Smooth muscle cell of the brain vasculature (primary cell): Measurements from ENCODE around the gene CLEC16A.

ENCODE experiments used
- DNase-seq: peaks from one replicate; pipeline ENCODE4 v3.0.0-alpha.2; 2012; ENCODE audit warnings: low read depth, low spot score

The CLEC16A gene

DNA sequence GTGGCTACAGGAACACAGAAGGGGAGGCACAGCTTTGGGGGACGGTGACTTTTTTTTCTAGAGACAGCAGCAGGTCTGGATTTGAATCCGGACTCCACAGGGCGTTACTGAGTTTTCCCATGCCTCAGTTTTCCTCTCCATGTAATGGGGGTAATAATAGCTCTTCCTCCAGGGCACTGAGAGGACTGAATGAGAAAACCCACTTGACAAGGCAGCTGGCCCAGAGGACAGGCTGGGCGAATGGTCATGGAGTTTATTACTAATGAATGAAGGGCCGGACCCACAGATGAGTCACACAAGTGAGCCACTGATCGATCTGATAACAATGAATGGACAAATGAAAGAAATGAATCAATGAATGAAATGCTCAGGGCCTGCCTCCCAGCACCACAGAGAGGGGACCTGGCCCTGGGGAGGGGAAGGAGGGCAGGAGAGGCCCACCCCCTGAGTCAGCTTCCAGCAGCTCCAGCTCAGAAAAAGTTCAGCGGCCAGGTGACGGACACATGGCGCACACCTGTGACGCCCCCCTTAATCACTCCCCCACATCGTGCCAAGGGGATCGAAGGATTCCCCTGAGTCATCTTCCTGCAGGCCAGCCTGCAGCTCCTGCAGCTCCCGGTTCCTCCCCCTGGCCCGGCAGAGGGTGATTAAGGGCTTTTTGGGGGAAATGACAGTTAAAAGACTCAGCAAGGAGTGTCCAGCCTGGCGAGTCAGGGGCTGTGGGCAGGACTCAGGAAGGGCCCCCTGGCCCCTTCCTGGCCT lies 257.3 kb downstream of the CLEC16A start:
- no peak for DNase-seq

DNA sequence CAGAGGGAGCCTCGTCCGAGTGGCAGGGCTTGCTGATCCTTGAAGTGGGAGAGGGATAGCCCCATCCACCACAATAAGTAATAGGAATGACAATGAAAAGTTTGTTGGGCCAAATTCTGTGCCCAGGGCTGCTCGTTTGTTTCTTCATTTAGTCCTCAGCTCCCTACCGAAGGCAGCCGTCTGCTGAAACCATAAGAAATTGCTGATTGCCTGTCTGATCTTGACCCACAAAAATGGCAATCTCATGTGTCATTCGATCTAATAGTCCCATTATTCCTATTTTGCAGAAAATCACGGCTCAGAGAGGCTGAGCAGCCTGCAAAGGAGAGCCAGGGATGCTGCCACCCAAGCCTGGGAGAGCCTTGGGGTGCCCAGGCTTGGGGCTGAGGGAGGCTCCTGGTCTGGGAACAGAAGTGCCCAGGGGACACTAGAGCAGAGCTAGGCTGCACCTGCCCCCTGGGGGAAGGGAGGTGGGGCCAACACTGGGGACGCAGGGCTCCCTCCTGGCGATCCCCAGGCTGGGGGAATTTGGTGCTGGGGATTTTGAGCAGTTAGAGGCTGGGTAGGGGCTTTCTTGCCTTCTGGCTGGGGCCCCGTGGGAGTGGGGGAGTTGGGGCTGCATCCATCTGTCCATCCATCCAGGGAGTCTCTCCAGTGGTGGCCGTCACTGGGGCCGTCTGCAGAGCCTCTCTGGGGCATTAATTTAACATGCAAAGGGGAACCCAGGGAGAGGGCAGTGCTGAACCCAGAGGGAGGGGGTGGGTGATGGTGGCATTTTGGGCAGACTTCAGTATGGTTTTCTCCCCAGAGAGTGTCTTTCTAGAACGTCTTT lies 258.1 kb downstream of the CLEC16A start:
- DNase-seq, result no peak

DNA sequence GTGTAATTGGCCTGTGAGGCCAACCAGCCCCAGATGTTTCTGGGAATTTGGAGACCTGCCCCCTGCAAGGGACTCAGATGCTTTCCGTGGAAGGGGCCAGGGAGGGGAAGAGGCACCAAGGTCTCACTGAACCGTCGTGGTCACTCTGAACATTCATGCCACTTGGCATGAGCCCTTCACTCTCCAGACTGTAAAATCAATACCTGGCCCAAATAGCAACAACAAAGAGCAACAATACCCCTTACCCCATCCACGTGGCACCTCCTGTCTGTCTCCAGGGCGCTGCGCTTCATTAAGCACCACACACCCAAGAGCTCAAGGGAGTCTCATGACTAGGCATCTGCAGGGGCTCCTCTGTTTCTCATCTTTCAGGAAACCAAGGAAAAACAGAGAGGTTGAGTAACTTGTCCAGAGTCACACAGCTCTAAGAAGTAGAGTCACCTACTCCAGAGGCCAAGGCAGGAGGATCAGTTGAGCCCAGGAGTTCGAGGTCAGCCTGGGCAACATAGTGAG lies 258.8 kb downstream of the CLEC16A start:
- DNase-seq, result no peak

DNA sequence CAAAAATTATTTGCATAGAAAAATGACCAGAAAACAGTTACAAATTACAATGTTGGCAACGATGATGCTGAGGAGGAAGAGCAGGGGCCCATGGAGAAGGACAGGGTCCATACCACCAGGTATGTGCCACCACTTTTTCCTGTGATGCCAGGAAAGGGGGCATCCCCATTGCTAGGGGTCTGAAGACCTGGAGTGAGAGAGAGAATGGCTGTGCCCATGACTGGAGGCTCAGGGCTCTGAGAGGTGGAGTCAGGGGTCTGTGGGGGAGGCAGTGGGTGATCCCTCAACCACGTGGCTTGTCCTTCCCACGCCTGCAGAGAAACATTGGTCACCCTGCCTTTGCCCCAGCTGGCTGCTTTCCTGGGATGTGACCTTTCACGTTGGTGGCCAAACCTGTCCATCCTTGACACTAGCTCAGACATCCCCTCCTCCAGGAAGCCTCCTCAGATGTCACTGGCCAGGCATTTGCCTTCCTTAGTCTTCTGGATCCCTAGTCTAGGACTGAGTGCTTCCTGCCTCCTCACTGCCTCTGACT lies 260.2 kb downstream of the CLEC16A start:
- DNase-seq, result no peak

GRCh38 chr16:11205065-11205699 lies 260.8 kb downstream of the CLEC16A start:
- no peak for DNase-seq

DNA sequence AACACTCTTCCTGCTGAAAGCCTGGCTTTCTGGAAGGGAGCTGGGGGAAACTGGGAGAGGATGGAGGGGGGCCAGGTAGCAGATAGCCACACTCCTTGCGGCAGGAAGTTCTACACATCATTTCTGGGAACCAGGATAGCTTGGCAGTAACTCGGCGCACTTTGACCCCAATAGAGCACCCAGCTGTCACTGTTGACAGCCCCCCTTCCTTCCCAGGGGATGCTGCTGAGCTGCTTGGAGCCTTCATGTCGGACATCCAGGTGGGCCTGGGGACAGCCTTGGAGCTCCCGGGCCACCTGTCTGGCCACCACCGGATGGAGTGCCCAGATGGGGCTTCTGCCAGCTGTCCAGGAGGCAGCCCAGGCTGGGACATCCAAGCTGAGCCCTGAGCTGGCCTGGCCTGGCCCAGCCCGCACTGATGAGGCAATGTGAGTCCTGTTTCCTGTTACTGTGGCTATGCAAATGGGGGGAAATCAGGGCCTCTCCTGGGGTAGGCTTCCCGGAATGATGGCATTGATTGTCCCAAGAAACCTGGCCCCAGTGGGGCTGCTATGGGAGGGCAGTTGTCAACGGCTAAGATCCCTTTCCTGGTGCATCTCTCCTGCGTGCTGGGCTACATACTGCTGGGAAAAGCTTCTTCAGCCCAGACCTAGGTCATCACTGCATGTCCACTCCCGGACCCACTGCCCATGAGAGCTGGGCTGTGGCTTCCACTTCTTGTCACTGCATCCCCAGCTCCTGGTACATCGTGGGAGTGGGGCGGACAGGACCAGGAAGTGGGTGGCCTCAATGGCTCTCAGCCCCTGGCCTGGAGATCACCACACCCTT lies 261.6 kb downstream of the CLEC16A start:
- no peak for DNase-seq

GRCh38 chr16:11207646-11208045 lies 263.3 kb downstream of the CLEC16A start:
- DNase-seq, result no peak

DNA sequence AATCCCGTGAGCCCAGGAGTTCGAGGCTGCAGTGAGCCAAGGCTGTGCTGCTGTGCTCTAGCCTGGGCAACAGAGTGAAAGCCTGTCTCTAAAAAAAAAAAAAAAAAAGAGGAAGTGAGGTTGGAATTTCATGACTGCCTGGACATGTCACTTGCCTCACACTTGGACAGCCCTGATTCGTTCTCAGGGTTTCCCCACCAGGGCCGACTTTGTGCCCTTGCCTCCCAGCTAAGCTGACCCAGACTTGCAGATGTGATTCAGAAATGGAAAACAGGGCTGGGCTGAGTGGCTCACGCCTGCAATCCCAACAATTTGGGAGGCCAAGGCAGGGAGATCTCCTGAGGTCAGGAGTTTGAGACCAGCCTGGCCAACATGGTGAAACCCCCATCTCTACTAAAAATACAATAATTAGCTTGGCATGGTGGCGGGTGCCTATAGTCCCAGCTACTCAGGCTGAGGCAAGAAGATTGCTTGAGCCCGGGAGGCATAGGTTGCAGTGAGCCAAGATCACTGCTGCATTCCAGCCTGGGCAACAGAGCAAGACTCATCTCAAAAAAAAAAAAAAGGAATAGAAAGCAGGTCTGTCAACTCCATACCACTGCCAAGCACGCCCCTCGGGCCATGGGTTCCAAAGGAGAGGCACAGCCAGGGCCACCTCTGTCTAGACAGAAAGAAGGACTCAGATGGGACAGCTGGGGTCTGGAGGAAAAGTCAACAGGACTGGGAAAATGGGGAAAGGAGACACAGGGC lies 264.7 kb downstream of the CLEC16A start:
- no peak for DNase-seq

- DNase-seq, result no peak
Observed at GRCh38 chr16:11210260-11210659, 265.9 kb downstream of the CLEC16A start.

DNA sequence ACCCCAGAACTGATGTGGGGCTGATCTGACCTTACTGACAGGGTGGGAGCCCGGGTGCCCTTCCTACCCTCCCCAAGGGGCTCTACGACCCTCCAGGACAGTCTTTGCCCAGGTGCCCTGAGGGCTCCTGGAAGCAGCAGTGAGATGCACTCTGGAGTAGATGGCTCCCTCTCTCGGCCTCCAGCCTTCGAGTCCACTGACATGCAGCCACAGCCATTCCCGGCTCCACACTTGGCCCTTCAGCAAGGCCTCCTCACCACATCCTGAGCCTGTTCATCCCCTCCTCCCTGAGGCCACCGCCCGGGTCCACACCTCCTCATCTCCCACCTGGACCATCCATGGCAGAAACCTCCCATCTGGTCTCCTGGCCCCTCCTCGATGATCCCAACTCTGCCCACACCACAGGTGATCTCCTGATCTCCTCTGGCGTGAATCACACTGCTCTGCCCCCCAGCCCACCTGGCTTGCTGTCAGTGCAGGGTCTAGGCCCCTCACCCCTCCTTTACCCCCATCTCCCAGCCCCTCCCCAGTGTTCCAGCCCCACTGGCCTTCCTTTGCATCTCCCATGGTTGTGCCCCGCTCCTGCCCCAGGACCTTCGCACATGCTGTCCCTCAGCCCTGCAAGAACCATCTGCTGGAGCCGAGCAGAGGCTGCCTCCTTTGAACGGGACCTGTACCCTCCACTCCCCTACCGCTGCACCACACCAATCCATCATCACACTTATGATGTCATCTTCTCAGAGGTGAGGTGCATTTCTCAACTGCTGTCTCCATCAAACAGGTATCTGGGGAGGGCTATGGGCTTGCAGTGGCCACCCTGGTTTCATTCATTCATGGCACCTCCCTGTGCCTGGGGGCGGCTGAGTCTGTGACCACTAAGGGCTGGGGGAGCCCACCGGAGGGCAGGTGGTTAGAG lies 267.0 kb downstream of the CLEC16A start:
- no peak for DNase-seq

DNA sequence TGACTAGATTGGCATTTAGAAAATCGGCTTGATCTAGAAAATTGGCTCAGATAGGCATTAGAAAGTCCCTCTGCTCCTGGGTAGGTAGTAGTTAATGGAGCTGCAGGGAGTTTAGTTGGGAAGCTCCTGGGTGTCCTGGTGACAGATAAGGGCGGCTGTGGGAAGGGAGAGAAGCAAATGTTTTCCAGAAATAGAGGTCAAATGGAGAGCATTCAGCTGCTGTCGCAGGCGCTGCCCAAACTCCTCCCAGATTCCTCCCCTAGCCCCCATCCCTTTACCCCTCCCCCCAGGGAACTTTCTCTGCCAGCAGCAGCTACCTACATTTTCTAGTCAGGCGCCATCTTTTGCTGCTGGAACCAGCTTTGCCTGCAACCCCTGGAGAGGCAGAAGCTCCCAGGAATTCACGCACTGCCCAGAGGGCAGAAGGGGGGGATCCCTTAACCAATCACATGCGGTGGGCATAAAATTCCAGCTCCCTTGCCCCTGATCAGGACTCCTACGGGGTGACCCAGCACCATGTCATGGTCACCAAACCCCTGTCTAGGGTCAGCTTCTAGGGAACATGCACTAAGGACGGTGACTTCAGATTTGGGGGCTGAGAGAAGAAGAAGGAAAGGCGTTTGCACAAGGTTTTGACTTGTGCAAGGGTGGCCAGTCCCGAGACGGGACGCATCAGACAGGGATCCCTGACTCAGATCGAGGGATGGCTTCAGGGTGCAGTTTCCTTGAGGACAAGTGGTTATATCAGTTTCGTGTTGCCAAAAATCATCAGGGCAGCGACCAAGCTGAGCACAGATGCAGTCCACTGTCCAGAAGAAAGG lies 267.8 kb downstream of the CLEC16A start:
- DNase-seq, result no peak

- no peak for DNase-seq
Observed at GRCh38 chr16:11212798-11213196, 268.4 kb downstream of the CLEC16A start.

- DNase-seq, result no peak
Observed at GRCh38 chr16:11213373-11213772, 269.0 kb downstream of the CLEC16A start.

DNA sequence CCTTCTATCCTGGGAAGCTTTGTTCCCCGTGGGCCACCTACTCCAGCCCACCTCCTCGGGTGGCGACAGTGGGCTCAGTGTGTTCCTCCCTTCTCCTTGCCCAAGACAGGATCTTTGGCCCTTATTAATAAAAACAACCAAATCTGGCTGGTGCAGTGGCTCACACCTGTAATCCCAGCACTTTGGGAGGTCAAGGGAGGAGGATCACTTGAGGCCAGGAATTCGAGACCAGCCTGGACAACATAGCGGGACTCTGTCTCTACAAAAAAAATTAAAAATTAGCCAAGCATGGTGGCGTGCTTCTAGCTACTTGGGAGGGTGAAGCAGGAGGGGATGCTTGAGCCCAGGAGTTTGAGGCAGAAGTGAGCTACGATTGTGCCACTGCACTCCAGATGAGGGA lies 269.4 kb downstream of the CLEC16A start:
- no peak for DNase-seq

DNA sequence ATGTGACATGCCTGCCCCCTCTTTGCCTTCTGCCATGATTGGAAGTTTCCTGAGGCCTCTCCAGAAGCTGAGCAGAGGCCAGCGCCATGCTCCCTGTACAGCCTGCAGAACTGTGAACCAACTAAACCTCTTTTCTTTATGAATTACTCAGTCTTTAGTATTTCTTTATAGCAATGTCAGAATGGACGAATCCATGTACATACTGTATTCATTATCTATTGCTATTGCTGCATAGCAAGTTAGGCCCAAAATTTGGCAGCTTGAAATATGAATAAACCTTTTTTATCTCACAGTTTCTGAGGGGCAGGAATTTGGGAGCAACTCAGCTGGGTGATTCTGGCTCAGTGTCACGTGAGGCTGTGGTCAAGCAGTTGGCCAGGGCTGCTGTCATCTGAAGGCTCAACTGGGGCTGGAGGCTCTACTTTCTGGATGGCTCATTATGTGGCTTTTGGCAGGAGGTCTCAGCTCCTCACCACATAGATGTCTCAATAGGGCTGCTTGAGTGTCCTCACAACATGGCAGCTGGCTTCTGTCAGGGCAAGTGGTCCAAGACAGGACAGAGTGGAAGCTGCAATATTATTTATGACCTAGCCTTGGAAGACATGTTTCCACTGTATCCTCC lies 271.7 kb downstream of the CLEC16A start:
- DNase-seq, result no peak

GRCh38 chr16:11217651-11218603 lies 273.6 kb downstream of the CLEC16A start:
- peak; percentile 24 for DNase-seq

GRCh38 chr16:11218604-11218962 lies 274.2 kb downstream of the CLEC16A start:
- DNase-seq, result no peak
